Measurements from ENCODE around the gene NCOA5. TPM values are rescaled to one million over a fixed set of nuclear protein-coding genes. Genes with fewer than 3 reads are reported as not detected.

The NCOA5 gene
- total RNA-seq, 1 donor from 2014 or later = 7.9 TPM

- H3K27me3 ChIP-seq (ENCODE audit: control insufficient read depth, insufficient read depth, low read length) = no peaks in the 10 kb centered on the region
- no peak for FAIRE-seq
- H3K4me3 ChIP-seq (ENCODE audit: low read depth, low read length) = no peak overlapping the region
- H3K36me3 ChIP-seq (ENCODE audit: control insufficient read depth, insufficient read depth, low read length) = peaks cover 24% of the 10 kb centered on the region
- DNase-seq (ENCODE audit: low read depth) = no peak
- TF ChIP-seq CTCF (IDR thresholded peaks at IDR 0.05; ENCODE audit: insufficient read depth, low read length, severe bottlenecking) = no peak
Measured at GRCh38 chr20:46065691-46066090, 24.1 kb downstream of the NCOA5 start.

GRCh38 chr20:46065006-46065405, 24.8 kb downstream of the NCOA5 start:
- FAIRE-seq = no peak
- no peak for TF ChIP-seq CTCF (IDR thresholded peaks at IDR 0.05; ENCODE audit: insufficient read depth, low read length, severe bottlenecking)

GRCh38 chr20:46063652-46064054, 26.1 kb downstream of the NCOA5 start:
- H3K4me3 ChIP-seq (ENCODE audit: low read depth, low read length) = no peak overlapping the region
- H3K27me3 ChIP-seq (ENCODE audit: control insufficient read depth, insufficient read depth, low read length) = no peaks in the 10 kb centered on the region
- DNase-seq (ENCODE audit: low read depth) = no peak
- FAIRE-seq = no peak
- TF ChIP-seq CTCF (IDR thresholded peaks at IDR 0.05; ENCODE audit: insufficient read depth, low read length, severe bottlenecking) = no peak
- H3K36me3 ChIP-seq (ENCODE audit: control insufficient read depth, insufficient read depth, low read length) = peaks cover 21% of the 10 kb centered on the region

More at GRCh38 chr20:46065006-46065405, 24.8 kb downstream of the NCOA5 start:
- H3K4me3 ChIP-seq (ENCODE audit: low read depth, low read length) = no peak overlapping the region
- DNase-seq (ENCODE audit: low read depth) = no peak
- H3K27me3 ChIP-seq (ENCODE audit: control insufficient read depth, insufficient read depth, low read length) = no peaks in the 10 kb centered on the region
- H3K36me3 ChIP-seq (ENCODE audit: control insufficient read depth, insufficient read depth, low read length) = peaks cover 22% of the 10 kb centered on the region

- Histone ChIP-seq H3K36me3 (ENCODE audit: control insufficient read depth, insufficient read depth, low read length) (peaks cover 21% of the 10 kb centered on the region), H3K4me3 (ENCODE audit: low read depth, low read length) (no peak overlapping the region), H3K27me3 (ENCODE audit: control insufficient read depth, insufficient read depth, low read length) (peaks cover under 1% of the 10 kb centered on the region)
- no peak for DNase-seq (ENCODE audit: low read depth)
- no peak for TF ChIP-seq CTCF (IDR thresholded peaks at IDR 0.05; ENCODE audit: insufficient read depth, low read length, severe bottlenecking)
- no peak for FAIRE-seq
Measured at GRCh38 chr20:46063151-46063550, 26.6 kb downstream of the NCOA5 start.

GRCh38 chr20:46062621-46063020, 27.1 kb downstream of the NCOA5 start:
- TF ChIP-seq CTCF (IDR thresholded peaks at IDR 0.05; ENCODE audit: insufficient read depth, low read length, severe bottlenecking) = no peak
- Histone ChIP-seq H3K27me3 (ENCODE audit: control insufficient read depth, insufficient read depth, low read length) (peaks cover 3% of the 10 kb centered on the region), H3K36me3 (ENCODE audit: control insufficient read depth, insufficient read depth, low read length) (peaks cover 21% of the 10 kb centered on the region), H3K4me3 (ENCODE audit: low read depth, low read length) (no peak overlapping the region)
- DNase-seq (ENCODE audit: low read depth) (no peak), FAIRE-seq (no peak)

DNA sequence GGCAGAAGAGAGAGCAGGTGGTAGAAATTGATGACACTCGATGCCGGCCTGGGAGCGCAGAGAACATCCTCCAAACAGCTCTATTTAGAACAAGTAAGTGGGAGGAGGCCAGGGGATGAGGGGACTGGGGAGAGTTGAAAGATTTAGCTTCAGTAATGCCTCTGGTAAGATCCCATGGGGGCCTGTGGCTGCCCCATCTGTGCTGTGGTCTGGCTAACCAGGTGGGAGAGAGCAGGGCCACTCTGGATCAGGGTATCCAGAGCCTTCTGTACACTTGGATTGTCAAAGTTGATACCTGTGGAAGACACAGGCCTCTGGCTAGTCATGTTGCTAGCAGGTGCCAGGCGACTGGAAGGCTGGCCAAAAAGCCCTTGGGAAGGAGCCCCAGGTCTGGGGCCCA, 27.6 kb downstream of the NCOA5 start:
- no peak for TF ChIP-seq CTCF (IDR thresholded peaks at IDR 0.05; ENCODE audit: insufficient read depth, low read length, severe bottlenecking)
- Histone ChIP-seq H3K27me3 (ENCODE audit: control insufficient read depth, insufficient read depth, low read length) (peaks cover 5% of the 10 kb centered on the region), H3K36me3 (ENCODE audit: control insufficient read depth, insufficient read depth, low read length) (peaks cover 21% of the 10 kb centered on the region), H3K4me3 (ENCODE audit: low read depth, low read length) (no peak overlapping the region)
- no peak for DNase-seq (ENCODE audit: low read depth)
- FAIRE-seq = no peak

All from bronchial epithelial cell (primary cell).